ENCODE measurements around the gene PAEP.

Gene PAEP

DNA sequence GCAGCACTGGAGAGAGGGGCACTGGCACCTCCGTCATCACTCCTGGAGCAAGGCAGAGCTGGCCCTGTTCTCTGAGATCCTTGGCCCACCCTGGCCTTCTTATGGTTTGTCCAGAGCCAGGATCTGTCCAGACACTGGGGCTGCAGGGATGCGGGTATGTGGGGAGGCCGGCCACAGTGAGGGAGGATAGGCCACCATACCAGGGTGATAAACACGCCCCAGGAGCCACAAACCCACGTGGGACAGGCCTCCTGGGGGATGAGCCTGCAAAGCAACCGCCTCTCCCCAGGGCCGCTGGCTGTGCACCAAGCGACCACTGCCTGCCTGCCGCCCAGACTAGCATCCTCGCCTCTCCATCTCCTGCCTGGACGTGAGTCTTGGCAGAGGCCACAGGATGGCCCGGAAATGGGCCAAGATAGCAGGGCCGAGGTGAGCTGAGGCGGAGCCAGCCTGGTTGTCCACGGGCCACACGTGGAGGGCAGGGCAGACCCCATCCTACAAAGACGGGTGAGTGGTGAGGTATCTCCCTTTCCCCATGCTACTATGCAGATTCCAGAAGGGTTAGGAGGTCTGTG, 11.1 kb upstream of the PAEP start:
- H3K9me3 ChIP-seq (ENCODE audit: insufficient read depth, low read length), result no peaks in the 10 kb centered on the region
- no peak for TF ChIP-seq YY1 (IDR thresholded peaks at IDR 0.05; ENCODE audit: insufficient read depth, insufficient read length)
- no peak for TF ChIP-seq ZNF274 (IDR thresholded peaks at IDR 0.05; ENCODE audit: low read depth, low read length)
- TF ChIP-seq SUZ12 (IDR thresholded peaks at IDR 0.05; ENCODE audit: extremely low read depth, insufficient read depth, insufficient read length), result no peak
- H3K36me3 ChIP-seq (ENCODE audit: insufficient read depth, insufficient read length, low read length), result no peaks in the 10 kb centered on the region
- H3K4me1 ChIP-seq (ENCODE audit: insufficient read depth, insufficient read length), result peaks cover 6% of the 10 kb centered on the region
- H3K4me3 ChIP-seq (ENCODE audit: insufficient read length, low read depth), result no peak overlapping the region
- no peaks in the 10 kb centered on the region for H3K27me3 ChIP-seq (ENCODE audit: insufficient read depth, insufficient read length)
- no peak overlapping the region for H3K9ac ChIP-seq (ENCODE audit: insufficient read length, low read depth)
- DNase-seq (ENCODE audit: low read depth, low spot score), result no peak

DNA sequence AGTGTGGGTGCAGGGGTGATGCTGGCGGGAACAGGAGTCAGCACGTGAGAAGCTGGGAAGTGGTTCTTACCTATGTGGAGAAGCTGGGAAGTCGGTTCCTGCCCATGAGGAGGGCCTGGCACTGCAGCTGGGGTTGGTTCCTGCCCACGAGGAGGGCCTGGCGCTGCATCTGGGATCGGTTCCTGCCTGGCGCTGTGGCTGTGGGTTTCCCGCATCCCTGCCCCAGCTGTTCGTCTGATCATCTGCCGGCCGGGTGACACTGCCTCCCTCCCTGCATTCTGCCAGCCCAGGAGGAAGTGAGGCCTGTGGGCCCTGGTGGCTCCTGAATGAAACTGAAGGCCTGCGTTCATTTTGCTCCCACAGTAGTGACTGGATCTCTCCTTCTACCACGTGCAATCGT, 10.5 kb upstream of the PAEP start:
- Histone ChIP-seq H3K4me3 (ENCODE audit: insufficient read length, low read depth) (no peak overlapping the region), H3K9ac (ENCODE audit: insufficient read length, low read depth) (no peak overlapping the region), H3K9me3 (ENCODE audit: insufficient read depth, low read length) (no peaks in the 10 kb centered on the region), H3K36me3 (ENCODE audit: insufficient read depth, insufficient read length, low read length) (no peaks in the 10 kb centered on the region), H3K27me3 (ENCODE audit: insufficient read depth, insufficient read length) (no peaks in the 10 kb centered on the region), H3K4me1 (ENCODE audit: insufficient read depth, insufficient read length) (peaks cover 6% of the 10 kb centered on the region)
- TF ChIP-seq YY1 (IDR thresholded peaks at IDR 0.05; ENCODE audit: insufficient read depth, insufficient read length) (no peak), SUZ12 (IDR thresholded peaks at IDR 0.05; ENCODE audit: extremely low read depth, insufficient read depth, insufficient read length) (no peak), ZNF274 (IDR thresholded peaks at IDR 0.05; ENCODE audit: low read depth, low read length) (no peak)
- DNase-seq (ENCODE audit: low read depth, low spot score), result no peak

DNA sequence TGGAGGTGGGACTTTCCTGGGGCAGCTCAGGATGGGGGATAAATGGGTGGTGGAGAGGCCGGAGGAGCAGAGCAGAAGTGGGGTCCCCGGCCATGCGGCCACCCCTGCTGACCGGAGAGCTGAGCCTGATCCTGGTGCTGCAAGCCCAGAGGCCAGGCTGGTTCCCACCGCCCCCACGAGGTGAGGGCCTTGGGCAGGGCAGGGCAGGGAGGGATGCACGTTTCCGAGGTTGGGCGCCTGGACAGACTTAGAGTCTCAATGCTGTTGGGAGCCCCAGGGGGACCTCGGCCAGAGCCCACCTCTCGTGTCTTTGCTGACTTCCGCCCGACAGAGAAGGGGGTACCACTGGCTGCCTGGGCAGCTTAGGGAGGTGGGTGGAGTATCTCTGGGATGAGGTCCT, 10.1 kb upstream of the PAEP start:
- no peak overlapping the region for H3K4me3 ChIP-seq (ENCODE audit: insufficient read length, low read depth)
- H3K4me1 ChIP-seq (ENCODE audit: insufficient read depth, insufficient read length), result peaks cover 6% of the 10 kb centered on the region
- H3K36me3 ChIP-seq (ENCODE audit: insufficient read depth, insufficient read length, low read length), result no peaks in the 10 kb centered on the region
- H3K9me3 ChIP-seq (ENCODE audit: insufficient read depth, low read length), result no peaks in the 10 kb centered on the region
- no peak for DNase-seq (ENCODE audit: low read depth, low spot score)
- no peaks in the 10 kb centered on the region for H3K27me3 ChIP-seq (ENCODE audit: insufficient read depth, insufficient read length)
- TF ChIP-seq ZNF274 (IDR thresholded peaks at IDR 0.05; ENCODE audit: low read depth, low read length) (no peak), SUZ12 (IDR thresholded peaks at IDR 0.05; ENCODE audit: extremely low read depth, insufficient read depth, insufficient read length) (no peak), YY1 (IDR thresholded peaks at IDR 0.05; ENCODE audit: insufficient read depth, insufficient read length) (no peak)
- no peak overlapping the region for H3K9ac ChIP-seq (ENCODE audit: insufficient read length, low read depth)

GRCh38 chr9:135552021-135552697, 9.4 kb upstream of the PAEP start:
- no peak overlapping the region for H3K4me3 ChIP-seq (ENCODE audit: insufficient read length, low read depth)
- no peak overlapping the region for H3K9ac ChIP-seq (ENCODE audit: insufficient read length, low read depth)
- H3K9me3 ChIP-seq (ENCODE audit: insufficient read depth, low read length), result no peaks in the 10 kb centered on the region
- no peak for DNase-seq (ENCODE audit: low read depth, low spot score)
- H3K27me3 ChIP-seq (ENCODE audit: insufficient read depth, insufficient read length), result no peaks in the 10 kb centered on the region
- H3K36me3 ChIP-seq (ENCODE audit: insufficient read depth, insufficient read length, low read length), result no peaks in the 10 kb centered on the region
- TF ChIP-seq YY1 (IDR thresholded peaks at IDR 0.05; ENCODE audit: insufficient read depth, insufficient read length) (no peak), SUZ12 (IDR thresholded peaks at IDR 0.05; ENCODE audit: extremely low read depth, insufficient read depth, insufficient read length) (no peak), ZNF274 (IDR thresholded peaks at IDR 0.05; ENCODE audit: low read depth, low read length) (no peak)
- peaks cover 6% of the 10 kb centered on the region for H3K4me1 ChIP-seq (ENCODE audit: insufficient read depth, insufficient read length)

- no peaks in the 10 kb centered on the region for H3K27me3 ChIP-seq (ENCODE audit: insufficient read depth, insufficient read length)
- H3K9ac ChIP-seq (ENCODE audit: insufficient read length, low read depth), result no peak overlapping the region
- no peak overlapping the region for H3K4me3 ChIP-seq (ENCODE audit: insufficient read length, low read depth)
- TF ChIP-seq SUZ12 (IDR thresholded peaks at IDR 0.05; ENCODE audit: extremely low read depth, insufficient read depth, insufficient read length), result no peak
- no peak for TF ChIP-seq ZNF274 (IDR thresholded peaks at IDR 0.05; ENCODE audit: low read depth, low read length)
- TF ChIP-seq YY1 (IDR thresholded peaks at IDR 0.05; ENCODE audit: insufficient read depth, insufficient read length), result no peak
- peaks cover 6% of the 10 kb centered on the region for H3K4me1 ChIP-seq (ENCODE audit: insufficient read depth, insufficient read length)
- no peak for DNase-seq (ENCODE audit: low read depth, low spot score)
- H3K9me3 ChIP-seq (ENCODE audit: insufficient read depth, low read length), result no peaks in the 10 kb centered on the region
- no peaks in the 10 kb centered on the region for H3K36me3 ChIP-seq (ENCODE audit: insufficient read depth, insufficient read length, low read length)
These were observed 8.8 kb upstream of the PAEP start for GRCh38 chr9:135552698-135553171.

GRCh38 chr9:135554718-135555117, 6.8 kb upstream of the PAEP start:
- H3K36me3 ChIP-seq (ENCODE audit: insufficient read depth, insufficient read length, low read length), result no peaks in the 10 kb centered on the region
- no peaks in the 10 kb centered on the region for H3K9me3 ChIP-seq (ENCODE audit: insufficient read depth, low read length)
- no peak overlapping the region for H3K4me3 ChIP-seq (ENCODE audit: insufficient read length, low read depth)
- no peak for DNase-seq (ENCODE audit: low read depth, low spot score)
- TF ChIP-seq SUZ12 (IDR thresholded peaks at IDR 0.05; ENCODE audit: extremely low read depth, insufficient read depth, insufficient read length) (no peak), ZNF274 (IDR thresholded peaks at IDR 0.05; ENCODE audit: low read depth, low read length) (no peak), YY1 (IDR thresholded peaks at IDR 0.05; ENCODE audit: insufficient read depth, insufficient read length) (no peak)
- H3K27me3 ChIP-seq (ENCODE audit: insufficient read depth, insufficient read length), result no peaks in the 10 kb centered on the region
- no peak overlapping the region for H3K9ac ChIP-seq (ENCODE audit: insufficient read length, low read depth)
- H3K4me1 ChIP-seq (ENCODE audit: insufficient read depth, insufficient read length), result peaks cover 6% of the 10 kb centered on the region

DNA sequence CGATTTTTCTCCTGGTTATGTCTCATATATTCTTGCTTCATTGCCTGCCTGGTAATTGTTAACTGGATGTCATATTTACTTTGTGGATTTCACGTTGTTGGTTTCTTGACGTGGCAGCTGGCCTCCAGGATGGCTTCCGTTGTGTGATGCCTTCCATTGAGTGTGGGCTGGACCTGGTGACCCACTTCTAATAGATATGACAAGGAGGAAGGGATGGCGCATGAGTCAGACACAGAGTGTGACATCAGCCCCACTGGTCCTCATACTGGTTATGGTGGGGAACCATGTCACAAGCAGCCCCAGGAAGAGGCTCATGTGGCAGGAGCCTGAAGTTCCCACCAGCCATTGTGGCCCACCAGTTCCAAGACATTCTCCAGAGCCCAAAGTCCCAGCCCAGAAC, 6.4 kb upstream of the PAEP start:
- TF ChIP-seq YY1 (IDR thresholded peaks at IDR 0.05; ENCODE audit: insufficient read depth, insufficient read length) (no peak), ZNF274 (IDR thresholded peaks at IDR 0.05; ENCODE audit: low read depth, low read length) (no peak)
- Histone ChIP-seq H3K36me3 (ENCODE audit: insufficient read depth, insufficient read length, low read length) (no peaks in the 10 kb centered on the region), H3K9ac (ENCODE audit: insufficient read length, low read depth) (no peak overlapping the region), H3K27me3 (ENCODE audit: insufficient read depth, insufficient read length) (no peaks in the 10 kb centered on the region), H3K4me1 (ENCODE audit: insufficient read depth, insufficient read length) (peaks cover 6% of the 10 kb centered on the region), H3K9me3 (ENCODE audit: insufficient read depth, low read length) (no peaks in the 10 kb centered on the region), H3K4me3 (ENCODE audit: insufficient read length, low read depth) (no peak overlapping the region)
- no peak for DNase-seq (ENCODE audit: low read depth, low spot score)
